Stimulated activated CD4-positive, alpha-beta T cell treated with anti-CD3 and anti-CD28 coated beads, Interleukin-4, amount 100 ng/mL, for 48 hours (primary cell): ENCODE results near the gene TAF13.
"Not testable (repeated sequence)": the region's sequence is repeated elsewhere in the genome, so short reads cannot be mapped to it uniquely, and the experiment has no call there.

Experiments
- DNase-seq, 2 donors: peaks; one replicate each; pipeline ENCODE4 v3.0.0-alpha.2; 2020; ENCODE audit warnings: low read depth in 2 of 2

Gene TAF13

GRCh38 chr1:109047339-109047738 lies 28.5 kb downstream of the TAF13 start:
- DNase-seq, result no peak

GRCh38 chr1:109046671-109047070 lies 29.1 kb downstream of the TAF13 start:
- no peak for DNase-seq

GRCh38 chr1:109045595-109045994 lies 30.2 kb downstream of the TAF13 start:
- no peak for DNase-seq

- peak; percentile 90 to 94 for DNase-seq
Observed at GRCh38 chr1:109041621-109042468, 34.0 kb downstream of the TAF13 start, which contains the start of gene WDR47. Gene WDR47 (minus strand): TSS chr1:109042102. CDS start chr1:109023512, 18,590 bp downstream.

GRCh38 chr1:109040989-109041620 lies 34.7 kb downstream of the TAF13 start:
- peak in 1 of 2 donors; percentile 6 for DNase-seq

GRCh38 chr1:109040627-109040988 lies 35.2 kb downstream of the TAF13 start:
- no peak for DNase-seq

GRCh38 chr1:109034382-109034781 lies 41.4 kb downstream of the TAF13 start:
- no peak for DNase-seq

- DNase-seq, result not testable (repeated sequence)
Observed at GRCh38 chr1:109029493-109029892, 46.3 kb downstream of the TAF13 start.

GRCh38 chr1:109027841-109028240 lies 48.0 kb downstream of the TAF13 start:
- no peak for DNase-seq

- no peak for DNase-seq
Observed at GRCh38 chr1:109025694-109026093, 50.1 kb downstream of the TAF13 start.

- no peak for DNase-seq
Observed at GRCh38 chr1:109024646-109025045, 51.2 kb downstream of the TAF13 start.

- no peak for DNase-seq
Observed at GRCh38 chr1:109020693-109021257, 55.0 kb downstream of the TAF13 start.

- not testable (repeated sequence) for DNase-seq
Observed at GRCh38 chr1:109017719-109018118, 58.1 kb downstream of the TAF13 start.

GRCh38 chr1:109017134-109017533 lies 58.7 kb downstream of the TAF13 start:
- no peak for DNase-seq
